Measurements from ENCODE around the gene IL17RA. TPM values are rescaled to one million over a fixed set of nuclear protein-coding genes. Genes with fewer than 3 reads are reported as not detected.

Gene IL17RA
- total and polyA plus RNA-seq, 2 experiments from 2014 or later = 13.9 to 18.3 TPM

DNA sequence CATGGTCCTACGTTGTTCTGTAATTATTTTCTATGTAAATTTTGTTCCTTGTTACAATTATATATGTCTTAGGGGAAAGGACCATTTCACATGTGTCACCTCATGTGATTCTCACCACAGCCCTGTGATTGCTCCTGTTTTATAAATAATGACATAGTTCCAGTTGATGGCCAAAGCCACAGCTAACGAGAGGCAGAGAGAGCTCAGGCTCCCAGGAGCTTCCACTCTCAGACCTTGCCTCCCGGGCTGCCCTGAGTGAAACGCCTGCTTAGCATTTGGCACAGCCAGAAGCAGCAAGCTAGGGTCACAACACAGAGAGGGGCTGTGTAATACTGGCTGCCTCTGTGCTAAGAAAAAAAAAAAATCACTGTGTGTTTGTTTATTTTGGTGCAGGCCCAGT lies 30.4 kb downstream of the IL17RA start:
- 33 to 35% methylated on average over 4 of the region's 4 CpGs for WGBS, 2 experiments (ENCODE audit: low coverage in 1 of 2, low lambda C conversion rate in 2 of 2, missing lambda C conversion rate in 2 of 2)
- Histone ChIP-seq H2AFZ (no peak overlapping the region), H3K4me1 (ENCODE audit: insufficient read depth) (no peaks in the 10 kb centered on the region), H3K27me3 (replicated peaks; ENCODE audit: insufficient read depth) (no peaks in the 10 kb centered on the region), H3K9ac (no peak overlapping the region), H3K4me2 (ENCODE audit: unreplicated experiment) (no peak overlapping the region), H3K36me3 (ENCODE audit: low read depth) (no peaks in the 10 kb centered on the region), H3F3A (ENCODE audit: insufficient read depth) (no peaks in the 10 kb centered on the region), H4K20me1 (ENCODE audit: insufficient read depth) (no peaks in the 10 kb centered on the region), H3K9me2 (ENCODE audit: insufficient read depth) (no peaks in the 10 kb centered on the region), H3K4me3 (no peak overlapping the region), H3K9me3 (ENCODE audit: low read depth) (no peaks in the 10 kb centered on the region), H3K79me2 (ENCODE audit: insufficient read depth) (no peaks in the 10 kb centered on the region), H3K27ac (no peak overlapping the region)
- DNase-seq = no peak
- in situ Hi-C loops (cut with MboI) = no loop called here
- no peak for TF ChIP-seq EZH2 (IDR thresholded peaks at IDR 0.05; ENCODE audit: insufficient read depth, poor library complexity, severe bottlenecking)
- TF ChIP-seq EZH2phosphoT487 (IDR thresholded peaks at IDR 0.05; ENCODE audit: insufficient read depth, low read depth) = no peak

DNA sequence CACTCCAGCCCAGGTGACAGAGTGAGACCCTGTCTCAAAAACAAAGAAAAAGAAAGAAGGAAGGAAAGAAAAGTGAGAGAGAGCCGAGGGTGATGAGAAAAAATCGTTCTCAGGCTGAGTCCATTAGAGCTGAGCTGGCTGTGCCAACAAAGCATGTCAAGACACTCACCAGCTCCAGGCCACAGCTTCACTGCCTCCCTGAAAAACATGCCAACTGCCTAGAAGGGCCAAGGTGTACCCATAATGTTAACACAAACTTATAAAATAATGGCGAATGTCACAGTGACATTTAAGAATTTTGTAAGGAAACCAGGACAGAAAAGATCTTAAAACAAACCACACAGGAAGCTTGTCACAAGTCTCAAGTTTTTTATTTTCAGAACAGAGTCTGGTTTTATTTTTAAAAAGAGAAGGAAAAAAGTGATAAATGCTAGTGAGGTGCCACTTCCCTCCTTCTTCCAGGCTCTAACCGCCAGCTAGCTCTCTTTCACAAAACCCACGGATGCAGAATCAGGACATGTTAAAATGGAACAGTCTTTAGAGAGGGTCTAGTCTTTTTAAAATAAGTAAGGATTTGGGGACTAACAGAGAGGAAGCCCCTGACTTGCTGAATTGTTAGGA lies 31.3 kb downstream of the IL17RA start:
- H3F3A ChIP-seq (ENCODE audit: insufficient read depth) = no peaks in the 10 kb centered on the region
- no peak overlapping the region for H3K4me3 ChIP-seq
- H3K4me2 ChIP-seq (ENCODE audit: unreplicated experiment) = no peak overlapping the region
- no peaks in the 10 kb centered on the region for H3K9me2 ChIP-seq (ENCODE audit: insufficient read depth)
- in situ Hi-C loops (cut with MboI) = no loop called here
- no peak overlapping the region for H2AFZ ChIP-seq
- no peaks in the 10 kb centered on the region for H3K9me3 ChIP-seq (ENCODE audit: low read depth)
- no peaks in the 10 kb centered on the region for H3K27me3 ChIP-seq (replicated peaks; ENCODE audit: insufficient read depth)
- no peak overlapping the region for H3K27ac ChIP-seq
- no peaks in the 10 kb centered on the region for H3K79me2 ChIP-seq (ENCODE audit: insufficient read depth)
- no peaks in the 10 kb centered on the region for H3K36me3 ChIP-seq (ENCODE audit: low read depth)
- DNase-seq = no peak
- WGBS, 2 experiments (ENCODE audit: low coverage in 1 of 2, low lambda C conversion rate in 2 of 2, missing lambda C conversion rate in 2 of 2) = 65 to 68% methylated on average over 5 of the region's 5 CpGs
- no peaks in the 10 kb centered on the region for H3K4me1 ChIP-seq (ENCODE audit: insufficient read depth)
- H3K9ac ChIP-seq = no peak overlapping the region
- no peaks in the 10 kb centered on the region for H4K20me1 ChIP-seq (ENCODE audit: insufficient read depth)
- TF ChIP-seq EZH2phosphoT487 (IDR thresholded peaks at IDR 0.05; ENCODE audit: insufficient read depth, low read depth) = no peak
- TF ChIP-seq EZH2 (IDR thresholded peaks at IDR 0.05; ENCODE audit: insufficient read depth, poor library complexity, severe bottlenecking) = no peak

GRCh38 chr22:17116572-17117330 lies 32.0 kb downstream of the IL17RA start:
- WGBS, 2 experiments (ENCODE audit: low coverage in 1 of 2, low lambda C conversion rate in 2 of 2, missing lambda C conversion rate in 2 of 2) = 28 to 37% methylated on average over 6 of the region's 6 CpGs
- H3K36me3 ChIP-seq (ENCODE audit: low read depth) = no peaks in the 10 kb centered on the region
- H3K4me1 ChIP-seq (ENCODE audit: insufficient read depth) = no peaks in the 10 kb centered on the region
- in situ Hi-C loops (cut with MboI) = no loop called here
- no peak overlapping the region for H3K4me3 ChIP-seq
- no peak for TF ChIP-seq EZH2 (IDR thresholded peaks at IDR 0.05; ENCODE audit: insufficient read depth, poor library complexity, severe bottlenecking)
- TF ChIP-seq EZH2phosphoT487 (IDR thresholded peaks at IDR 0.05; ENCODE audit: insufficient read depth, low read depth) = no peak
- no peak overlapping the region for H2AFZ ChIP-seq
- no peaks in the 10 kb centered on the region for H3K9me2 ChIP-seq (ENCODE audit: insufficient read depth)
- no peaks in the 10 kb centered on the region for H4K20me1 ChIP-seq (ENCODE audit: insufficient read depth)
- no peaks in the 10 kb centered on the region for H3K9me3 ChIP-seq (ENCODE audit: low read depth)
- no peaks in the 10 kb centered on the region for H3F3A ChIP-seq (ENCODE audit: insufficient read depth)
- H3K27me3 ChIP-seq (replicated peaks; ENCODE audit: insufficient read depth) = no peaks in the 10 kb centered on the region; the same call in 1 of the 2 replicates
- no peaks in the 10 kb centered on the region for H3K79me2 ChIP-seq (ENCODE audit: insufficient read depth)
- no peak for DNase-seq
- no peak overlapping the region for H3K9ac ChIP-seq
- H3K27ac ChIP-seq = no peak overlapping the region
- no peak overlapping the region for H3K4me2 ChIP-seq (ENCODE audit: unreplicated experiment)

- TF ChIP-seq EZH2phosphoT487 (IDR thresholded peaks at IDR 0.05; ENCODE audit: insufficient read depth, low read depth) (no peak), EZH2 (IDR thresholded peaks at IDR 0.05; ENCODE audit: insufficient read depth, poor library complexity, severe bottlenecking) (no peak)
- no peak for DNase-seq
- 65 to 67% methylated on average over 3 of the region's 3 CpGs for WGBS, 2 experiments (ENCODE audit: low coverage in 1 of 2, low lambda C conversion rate in 2 of 2, missing lambda C conversion rate in 2 of 2)
Measured at GRCh38 chr22:17117400-17117799, 32.6 kb downstream of the IL17RA start.

More at GRCh38 chr22:17117400-17117799, 32.6 kb downstream of the IL17RA start:
- Histone ChIP-seq H3K4me2 (ENCODE audit: unreplicated experiment) (no peak overlapping the region), H3K36me3 (ENCODE audit: low read depth) (no peaks in the 10 kb centered on the region), H2AFZ (no peak overlapping the region), H3K9me2 (ENCODE audit: insufficient read depth) (no peaks in the 10 kb centered on the region), H3K27me3 (replicated peaks; ENCODE audit: insufficient read depth) (no peaks in the 10 kb centered on the region; the same call in 1 of the 2 replicates), H3K9ac (no peak overlapping the region), H4K20me1 (ENCODE audit: insufficient read depth) (no peaks in the 10 kb centered on the region), H3K4me3 (no peak overlapping the region), H3K4me1 (ENCODE audit: insufficient read depth) (no peaks in the 10 kb centered on the region), H3K27ac (no peak overlapping the region), H3F3A (ENCODE audit: insufficient read depth) (no peaks in the 10 kb centered on the region), H3K9me3 (ENCODE audit: low read depth) (no peaks in the 10 kb centered on the region), H3K79me2 (ENCODE audit: insufficient read depth) (no peaks in the 10 kb centered on the region)
- in situ Hi-C loops (cut with MboI) = no loop called here

Measured in GM23248 (cell line).